ENCODE results near the gene FLT1. TPM values are rescaled to one million over a fixed set of nuclear protein-coding genes. Genes with fewer than 3 reads are reported as not detected.

FLT1 gene
- total RNA-seq, 1 donor from 2014 or later, result 32.4 TPM

DNA sequence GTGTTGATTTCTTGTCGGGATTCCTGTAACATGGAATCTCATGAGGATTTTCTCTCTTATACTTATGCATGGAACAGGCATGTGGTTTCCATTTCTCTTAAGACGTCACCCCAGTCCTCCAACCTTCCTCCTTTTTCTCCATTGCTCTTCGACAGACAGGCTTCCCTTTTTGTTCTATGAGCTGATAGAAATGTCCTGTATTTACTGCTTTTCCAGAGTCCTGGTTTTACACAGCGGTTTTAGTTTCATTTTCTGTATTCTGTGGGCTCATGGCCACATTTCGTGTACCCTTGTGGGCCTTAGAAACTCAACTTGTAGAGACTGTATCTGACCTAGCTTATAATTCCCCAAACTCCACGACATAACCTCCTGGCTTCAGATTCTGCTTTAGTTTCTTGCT lies 243.5 kb downstream of the FLT1 start:
- H3K4me1 Mint-ChIP-seq (ENCODE audit: low read depth), result peaks cover 28% of the 10 kb centered on the region
- DNase-seq (ENCODE audit: low spot score), result no peak
- intact Hi-C loops (cut with micrococcal nuclease), result no loop called here
- H3K9me3 Mint-ChIP-seq, result peaks cover 12% of the 10 kb centered on the region
- no peak overlapping the region for H3K4me3 Mint-ChIP-seq (ENCODE audit: low read depth)
- H3K27me3 Mint-ChIP-seq (ENCODE audit: low read depth), result no peaks in the 10 kb centered on the region
- no peak overlapping the region for H3K27ac Mint-ChIP-seq
- H3K36me3 Mint-ChIP-seq (ENCODE audit: low read depth), result peaks cover 66% of the 10 kb centered on the region

- H3K27ac Mint-ChIP-seq, result no peak overlapping the region
- no peak overlapping the region for H3K4me3 Mint-ChIP-seq (ENCODE audit: low read depth)
- H3K27me3 Mint-ChIP-seq (ENCODE audit: low read depth), result no peaks in the 10 kb centered on the region
- peaks cover 69% of the 10 kb centered on the region for H3K36me3 Mint-ChIP-seq (ENCODE audit: low read depth)
- intact Hi-C loops (cut with micrococcal nuclease), result no loop called here
- H3K4me1 Mint-ChIP-seq (ENCODE audit: low read depth), result peaks cover 30% of the 10 kb centered on the region
- peaks cover 12% of the 10 kb centered on the region for H3K9me3 Mint-ChIP-seq
- no peak for DNase-seq (ENCODE audit: low spot score)
These were observed 244.4 kb downstream of the FLT1 start for GRCh38 chr13:28250542-28250941.

Other genes starting within 250 kb of the FLT1 start
- gene POMP, start 164.0 kb upstream of the FLT1 start, total RNA-seq, result 145 and 149 TPM in 2 replicates
- 2.8 and 3.1 TPM in 2 replicates for gene SLC46A3, start 223.8 kb upstream of the FLT1 start, total RNA-seq